H1 (cell line): ENCODE measurements around the gene IQCH. TPM values are rescaled to one million over a fixed set of nuclear protein-coding genes. Genes with fewer than 3 reads are reported as not detected.

Experiments
- CTCF ChIA-PET: fragments of 300-600 bp; sonication (Branson Sonifier 250); formaldehyde crosslinking; loops from one replicate; lab custom pipeline; 2021; ENCODE audit not compliant: partially characterized antibody; lab: Charles Lee
- POLR2A ChIA-PET: fragments of 300-600 bp; sonication (Branson Sonifier 250); formaldehyde crosslinking; loops from one replicate; lab custom pipeline; 2021; ENCODE audit warnings: inconsistent platforms; ENCODE audit not compliant: partially characterized antibody; lab: Charles Lee
- DNase-seq, 2 experiments: peaks; one replicate each; pipeline versions ENCODE4 v3.0.0 to v3.0.0-alpha.2; 2010 to 2022; ENCODE audit warnings: low spot score in 2 of 2, low read depth in 1 of 2, mixed read lengths in 1 of 2
- FAIRE-seq: peaks from 2 replicates; lab custom pipeline; 2011; peaks lifted over from hg19 to GRCh38; lab: Jason Lieb, UNC
- H2AFZ ChIP-seq: 2 replicates; pipeline ENCODE4 v1.8.1; 2012; ENCODE audit warnings: low read length, inconsistent platforms
- H2AK5ac ChIP-seq: 2 replicates; pipeline ENCODE4 v1.6.1; 2013; ENCODE audit warnings: low read depth, low read length
- H2BK120ac ChIP-seq: replicated peaks from 2 replicates; pipeline ENCODE3; 2013; ENCODE audit warnings: low read depth, low read length, inconsistent platforms
- H2BK12ac ChIP-seq: 2 replicates; pipeline ENCODE4 v1.6.1; 2013; ENCODE audit warnings: low read depth, low read length
- H2BK15ac ChIP-seq: 2 replicates; pipeline ENCODE4 v1.6.1; 2013; ENCODE audit warnings: low read length
- H2BK20ac ChIP-seq: 2 replicates; pipeline ENCODE4 v1.6.1; 2013; ENCODE audit warnings: low read length
- H2BK5ac ChIP-seq: 2 replicates; pipeline ENCODE4 v1.6.1; 2013; ENCODE audit warnings: low read depth, low read length
- H3K14ac ChIP-seq: 2 replicates; pipeline ENCODE4 v1.6.1; 2013; ENCODE audit warnings: inconsistent platforms; ENCODE audit not compliant: insufficient read length
- H3K18ac ChIP-seq: 2 replicates; pipeline ENCODE4 v1.6.1; 2013; ENCODE audit warnings: low read length; ENCODE audit errors: extremely low read depth
- H3K23ac ChIP-seq: 2 replicates; pipeline ENCODE4 v1.6.1; 2013; ENCODE audit warnings: inconsistent platforms; ENCODE audit not compliant: insufficient read length
- H3K23me2 ChIP-seq: 2 replicates; pipeline ENCODE4 v1.6.1; 2013; ENCODE audit warnings: low read depth, low read length
- H3K27ac ChIP-seq: 2 replicates; pipeline ENCODE4 v1.6.1; 2011; ENCODE audit warnings: low read depth, low read length, inconsistent platforms
- H3K27me3 ChIP-seq, 4 experiments: replicated peaks in 1 of 4; 1 replicate in 1 of 4; 2 replicates in 3 of 4; pipeline versions ENCODE4 v1.6.1 to v1.8.1; 2011 to 2013; ENCODE audit warnings: low read length in 3 of 4, mild to moderate bottlenecking in 3 of 4, inconsistent platforms in 2 of 4, mixed read lengths in 2 of 4, moderate library complexity in 1 of 4; ENCODE audit not compliant: control insufficient read depth in 3 of 4, insufficient read depth in 3 of 4; ENCODE audit errors: extremely low read depth in 1 of 4
- H3K36me3 ChIP-seq, 4 experiments: 2 replicates each; pipeline versions ENCODE4 v1.6.1 to v1.8.1; 2011 to 2013; ENCODE audit warnings: mild to moderate bottlenecking in 4 of 4, low read length in 3 of 4, moderate library complexity in 2 of 4, control low read depth in 1 of 4, inconsistent platforms in 1 of 4; ENCODE audit not compliant: insufficient read depth in 4 of 4, control insufficient read depth in 2 of 4
- H3K4ac ChIP-seq: replicated peaks from 2 replicates; pipeline ENCODE3; 2013; ENCODE audit warnings: low read length, low read depth, mixed read lengths, inconsistent platforms; ENCODE audit not compliant: insufficient read length
- H3K4me1 ChIP-seq, 4 experiments: replicated peaks in 1 of 4; 1 replicate in 1 of 4; 2 replicates in 3 of 4; pipeline versions ENCODE4 v1.6.1 to v1.8.1; 2011 to 2013; ENCODE audit warnings: low read length in 3 of 4, inconsistent platforms in 2 of 4, mixed read lengths in 1 of 4; ENCODE audit not compliant: insufficient read depth in 4 of 4, control insufficient read depth in 3 of 4
- H3K4me2 ChIP-seq, 2 experiments: 2 replicates each; pipeline versions ENCODE4 v1.6.1 to v1.8.1; 2011 to 2013; ENCODE audit warnings: low read depth in 2 of 2, low read length in 2 of 2, control low read depth in 1 of 2, inconsistent platforms in 1 of 2, mild to moderate bottlenecking in 1 of 2; ENCODE audit not compliant: insufficient read depth in 1 of 2
- H3K4me3 ChIP-seq, 4 experiments: fragments of 200-600, 300-600 bp in 1 of 4; sonication (generic), shearing (Covaris generic), sonication (Bioruptor Twin) in 1 of 4; 2 replicates each; pipeline versions ENCODE4 v1.5.1 to v1.8.1; 2011 to 2016; ENCODE audit warnings: low read length in 4 of 4, low read depth in 3 of 4, control low read depth in 2 of 4, inconsistent platforms in 2 of 4, mild to moderate bottlenecking in 2 of 4, mixed read lengths in 1 of 4, moderate library complexity in 1 of 4; ENCODE audit not compliant: insufficient read depth in 2 of 4; ENCODE audit errors: extremely low read depth in 1 of 4
- H3K56ac ChIP-seq: replicated peaks from 2 replicates; pipeline ENCODE3; 2013; ENCODE audit warnings: low read depth, mild to moderate bottlenecking, mixed read lengths, low read length, inconsistent platforms; ENCODE audit not compliant: insufficient read length
- H3K79me1 ChIP-seq: 2 replicates; pipeline ENCODE4 v1.6.1; 2013; ENCODE audit warnings: low read depth, low read length, control low read depth
- H3K79me2 ChIP-seq, 2 experiments: 2 replicates each; pipeline versions ENCODE4 v1.6.1 to v1.8.1; 2012 to 2013; ENCODE audit warnings: low read length in 2 of 2, mild to moderate bottlenecking in 2 of 2, inconsistent platforms in 1 of 2; ENCODE audit not compliant: insufficient read depth in 2 of 2, control insufficient read depth in 1 of 2
- H3K9ac ChIP-seq, 4 experiments: replicated peaks in 1 of 4; 1 replicate in 1 of 4; 2 replicates in 3 of 4; pipeline versions ENCODE4 v1.6.1 to v1.8.1; 2011 to 2013; ENCODE audit warnings: low read depth in 3 of 4, low read length in 3 of 4, control low read depth in 2 of 4, mild to moderate bottlenecking in 2 of 4, moderate library complexity in 2 of 4, inconsistent platforms in 1 of 4; ENCODE audit errors: extremely low read depth in 1 of 4
- H3K9me3 ChIP-seq, 2 experiments: 2 replicates each; pipeline versions ENCODE4 v1.6.1 to v1.8.1; 2012 to 2013; ENCODE audit warnings: mild to moderate bottlenecking in 2 of 2, moderate library complexity in 2 of 2, control low read depth in 1 of 2, inconsistent platforms in 1 of 2, low read depth in 1 of 2, low read length in 1 of 2, mixed read lengths in 1 of 2; ENCODE audit not compliant: insufficient read depth in 2 of 2
- H4K20me1 ChIP-seq, 2 experiments: replicated peaks in 1 of 2; 2 replicates each; pipeline versions ENCODE3 to v1.8.1; 2011 to 2013; ENCODE audit warnings: inconsistent platforms in 2 of 2, low read length in 2 of 2, mild to moderate bottlenecking in 1 of 2; ENCODE audit not compliant: insufficient read depth in 2 of 2, control insufficient read depth in 1 of 2
- H4K5ac ChIP-seq: 2 replicates; pipeline ENCODE4 v1.6.1; 2013; ENCODE audit warnings: low read length, low read depth, mixed read lengths, inconsistent platforms; ENCODE audit not compliant: insufficient read length
- H4K8ac ChIP-seq: 2 replicates; pipeline ENCODE4 v1.8.0; 2013; ENCODE audit warnings: mild to moderate bottlenecking, moderate library complexity, low read length, inconsistent platforms; ENCODE audit not compliant: insufficient read depth; ENCODE audit errors: extremely low read depth
- H4K91ac ChIP-seq: replicated peaks from 2 replicates; pipeline ENCODE3; 2013; ENCODE audit warnings: low read length, mixed read lengths, inconsistent platforms; ENCODE audit not compliant: insufficient read length
- CTBP2 ChIP-seq: IDR thresholded peaks from 2 replicates; pipeline ENCODE4 v1.7.0; 2011; ENCODE audit warnings: borderline replicate concordance, mild to moderate bottlenecking, moderate library complexity, mixed read lengths, low read length; ENCODE audit not compliant: insufficient read depth, insufficient read length
- KDM4A ChIP-seq: IDR thresholded peaks from one replicate; pipeline ENCODE4 v1.7.1; 2012; ENCODE audit warnings: low read depth, mild to moderate bottlenecking, moderate library complexity, low read length, inconsistent platforms; ENCODE audit not compliant: severe bottlenecking
- RXRA ChIP-seq: IDR thresholded peaks from 2 replicates; pipeline ENCODE4 v1.6.1; 2011; ENCODE audit warnings: low read depth, mild to moderate bottlenecking, low read length, moderate library complexity; ENCODE audit not compliant: insufficient read depth
- WGBS, 2 experiments: shearing (Covaris generic) in 1 of 2; methylation state at CpG; one replicate each; pipeline versions ENCODE4 v1.1.6 to v1.1.7; 2013 to 2015; ENCODE audit warnings: low lambda C conversion rate in 2 of 2, mixed read lengths in 2 of 2, inconsistent platforms in 1 of 2, low coverage in 1 of 2, missing lambda C conversion rate in 1 of 2; ENCODE audit not compliant: insufficient replicate concordance in 2 of 2, insufficient coverage in 1 of 2, insufficient read length in 1 of 2; ENCODE audit errors: extremely low coverage in 1 of 2, missing lambda C conversion rate in 1 of 2; 5-methylcytosine and 5-hydroxymethylcytosine counted together
- polyA plus RNA-seq, 7 experiments: library from polyadenylated mRNA; depleted of rRNA in 3 of 7; stranded (reverse) in 5 of 7; unstranded in 2 of 7; fragments of >200 nt in 5 of 7; fragments of 200-250 nt in 2 of 7; gene quantifications; 1 replicate in 5 of 7; 2 replicates in 1 of 7; 4 replicates in 1 of 7; pipeline versions ENCODE4 v1.2.1 to v1.2.3, GENCODE V29; 2011 to 2013; ENCODE audit warnings: missing spikeins in 2 of 7, mixed read lengths in 2 of 7
- total RNA-seq: library from RNA; stranded (reverse); fragmentation: NEBNext Ultra II Directional; extraction: Animal tissue kit (Norgen Biotek cat#: 25700); gene quantifications from 2 replicates; pipeline ENCODE4 v1.2.1, GENCODE V29; 2021

The IQCH gene
- total and polyA plus RNA-seq, 2 of the 8 experiments (the other 6 are each of a cell fraction or from before 2014, with no cell fraction given), result 0.60 to 1.9 TPM

DNA sequence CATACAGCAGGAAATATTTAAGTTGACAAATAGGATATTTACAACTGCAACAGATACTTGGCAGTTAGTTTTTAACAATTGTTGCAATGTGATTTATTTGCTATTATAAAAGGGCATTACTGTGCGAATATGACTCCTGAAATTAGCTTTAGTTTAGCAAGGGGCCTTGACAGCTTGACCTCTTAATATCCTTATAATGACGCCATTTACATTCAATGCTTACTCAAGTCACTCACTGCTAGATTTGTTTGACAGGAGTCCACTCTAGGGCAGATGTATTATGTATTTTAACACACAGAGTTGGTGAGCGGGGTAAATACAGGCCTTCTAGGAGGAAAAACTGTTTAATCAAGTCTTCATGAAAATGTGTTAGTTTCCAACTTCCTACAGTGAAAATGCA, 208.3 kb downstream of the IQCH start:
- Histone ChIP-seq H2AFZ (no peak overlapping the region), H3K56ac (no peak overlapping the region), H3K79me1 (no peaks in the 10 kb centered on the region), H4K91ac (no peak overlapping the region), H2BK12ac (no peak overlapping the region), H3K79me2 (no peaks in the 10 kb centered on the region), H2BK15ac (no peak overlapping the region), H2BK120ac (no peak overlapping the region), H3K27ac (no peak overlapping the region), H3K18ac (no peak overlapping the region), H3K4me3 (no peak overlapping the region), H3K36me3 (no peaks in the 10 kb centered on the region), H3K9me3 (no peaks in the 10 kb centered on the region), H3K27me3 (no peaks in the 10 kb centered on the region), H2AK5ac (no peak overlapping the region), H3K4me2 (no peak overlapping the region), H4K20me1 (no peaks in the 10 kb centered on the region), H4K5ac (no peak overlapping the region), H3K23ac (no peak overlapping the region), H3K4me1 (no peaks in the 10 kb centered on the region), H2BK20ac (no peak overlapping the region), H4K8ac (no peak overlapping the region), H3K4ac (no peak overlapping the region), H2BK5ac (no peak overlapping the region), H3K14ac (no peak overlapping the region), H3K9ac (no peak overlapping the region), H3K23me2 (no peaks in the 10 kb centered on the region)
- 87% methylated on average over 3 of the region's 3 CpGs; no CpG with 5 or more reads in 1 of the 2 experiments for WGBS, 2 experiments
- no peak for DNase-seq
- TF ChIP-seq CTBP2 (no peak), KDM4A (no peak), RXRA (no peak)
- POLR2A ChIA-PET, result no interaction called here
- no peak for FAIRE-seq
- CTCF ChIA-PET, result interaction anchor here (0.6 to 0.7 kb wide), 3 partner anchors 150 to 344 kb away, joined by 3 read pairs; no protein-coding TSS in a partner anchor
